H7 (cell line): ENCODE measurements around the gene UBAC1. TPM values are rescaled to one million over a fixed set of nuclear protein-coding genes. Genes with fewer than 3 reads are reported as not detected.
A peak's percentile ranks its signal among the peaks of the same experiment; 100 is the strongest.
"Not testable (repeated sequence)": the region's sequence is repeated elsewhere in the genome, so short reads cannot be mapped to it uniquely, and the experiment has no call there.

Experiments used
- DNase-seq: peaks from one replicate; pipeline ENCODE4 v3.0.0; 2012
- H3K27me3 ChIP-seq: 2 replicates; pipeline ENCODE4 v1.6.0; 2011; ENCODE audit warnings: mild to moderate bottlenecking, low read length; ENCODE audit not compliant: control insufficient read depth, insufficient read depth
- H3K36me3 ChIP-seq: replicated peaks from 2 replicates; pipeline ENCODE4 v1.5.1; 2011; ENCODE audit warnings: low read length; ENCODE audit not compliant: control insufficient read depth, insufficient read depth
- H3K4me3 ChIP-seq: 2 replicates; pipeline ENCODE4 v1.5.1; 2011; ENCODE audit warnings: low read depth, mild to moderate bottlenecking, control low read depth, low read length, moderate library complexity; ENCODE audit not compliant: insufficient read depth
- total RNA-seq: library from RNA; depleted of rRNA; stranded (reverse); fragments of >200 nt; shearing (Covaris generic); gene quantifications from 2 replicates; pipeline ENCODE4 v1.2.3, GENCODE V29; 2014

UBAC1 gene
- total RNA-seq, 1 experiment from 2014 or later, result 77.0 TPM

GRCh38 chr9:135976531-135976930 lies 15.4 kb upstream of the UBAC1 start:
- no peak for DNase-seq
- Histone ChIP-seq H3K4me3 (no peak overlapping the region), H3K27me3 (no peaks in the 10 kb centered on the region), H3K36me3 (no peaks in the 10 kb centered on the region)

DNA sequence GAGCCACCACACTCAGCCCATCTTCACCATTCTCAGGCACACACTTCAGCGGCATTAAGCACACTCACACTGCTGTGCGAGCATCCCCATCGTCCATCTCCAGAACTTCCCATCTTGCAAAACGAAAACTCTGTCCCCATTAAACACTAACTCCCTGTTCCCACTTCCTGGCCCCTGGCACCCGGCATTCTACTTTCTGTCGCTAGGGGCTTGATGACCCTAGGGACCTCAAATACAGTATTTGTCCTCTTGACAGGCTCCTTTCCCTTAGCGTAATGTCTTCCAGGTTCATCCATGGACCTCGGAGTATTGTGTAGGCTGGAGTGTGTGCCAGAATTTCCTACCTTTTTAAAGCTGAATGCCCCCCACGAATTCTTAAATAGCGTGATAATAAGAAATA lies 14.7 kb upstream of the UBAC1 start:
- Histone ChIP-seq H3K36me3 (no peaks in the 10 kb centered on the region), H3K4me3 (no peak overlapping the region), H3K27me3 (no peaks in the 10 kb centered on the region)
- DNase-seq, result peak; percentile 74

GRCh38 chr9:135974220-135974573 lies 13.0 kb upstream of the UBAC1 start:
- Histone ChIP-seq H3K4me3 (no peak overlapping the region), H3K36me3 (no peaks in the 10 kb centered on the region), H3K27me3 (no peaks in the 10 kb centered on the region)
- no peak for DNase-seq

DNA sequence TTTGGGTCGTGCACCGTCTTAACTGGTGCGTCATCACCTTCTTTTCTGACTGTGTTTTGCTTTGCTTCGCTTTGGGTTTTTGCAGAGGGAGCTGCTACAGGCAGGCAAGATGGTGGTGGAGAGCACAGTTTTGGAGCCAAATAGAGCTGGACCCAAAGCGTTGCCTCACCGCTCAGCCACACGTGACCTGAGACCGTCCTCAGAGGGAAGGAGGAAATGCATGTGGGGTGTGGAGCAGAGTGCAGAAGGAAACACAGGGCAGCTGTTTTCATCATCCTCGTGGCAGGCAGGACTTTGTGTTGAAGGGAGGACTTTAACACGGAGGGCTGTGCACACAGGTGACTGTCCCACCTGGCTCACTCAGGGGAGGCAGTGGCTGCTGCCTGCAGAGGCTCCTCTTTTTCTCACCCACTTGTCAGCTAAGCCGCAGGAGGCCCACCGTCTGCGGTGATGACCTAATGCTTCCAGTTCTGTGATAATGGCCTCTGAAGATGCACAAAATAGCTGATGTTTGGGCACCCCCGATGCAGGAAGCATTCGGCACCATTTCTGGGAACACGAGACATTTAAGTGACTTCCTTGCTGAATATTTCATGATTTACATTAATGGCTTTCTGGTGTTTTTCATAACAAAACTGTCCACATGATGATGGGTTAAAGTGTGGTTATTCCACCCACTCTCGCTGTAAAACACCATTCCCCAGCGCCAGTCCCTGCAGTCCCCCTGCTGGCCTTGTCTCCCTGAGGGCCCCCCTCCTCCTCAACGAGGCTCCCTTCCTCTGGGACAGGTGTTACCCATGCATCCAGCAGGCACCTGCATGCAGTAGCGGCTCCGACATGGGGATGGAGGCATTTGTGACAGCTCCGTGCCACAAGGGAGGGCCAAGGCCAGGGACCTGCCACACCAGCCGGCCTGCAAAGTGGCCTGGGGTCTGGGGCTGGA lies 12.4 kb upstream of the UBAC1 start:
- H3K27me3 ChIP-seq, result no peaks in the 10 kb centered on the region
- peak; percentile 64 for DNase-seq
- no peak overlapping the region for H3K4me3 ChIP-seq
- no peaks in the 10 kb centered on the region for H3K36me3 ChIP-seq

DNA sequence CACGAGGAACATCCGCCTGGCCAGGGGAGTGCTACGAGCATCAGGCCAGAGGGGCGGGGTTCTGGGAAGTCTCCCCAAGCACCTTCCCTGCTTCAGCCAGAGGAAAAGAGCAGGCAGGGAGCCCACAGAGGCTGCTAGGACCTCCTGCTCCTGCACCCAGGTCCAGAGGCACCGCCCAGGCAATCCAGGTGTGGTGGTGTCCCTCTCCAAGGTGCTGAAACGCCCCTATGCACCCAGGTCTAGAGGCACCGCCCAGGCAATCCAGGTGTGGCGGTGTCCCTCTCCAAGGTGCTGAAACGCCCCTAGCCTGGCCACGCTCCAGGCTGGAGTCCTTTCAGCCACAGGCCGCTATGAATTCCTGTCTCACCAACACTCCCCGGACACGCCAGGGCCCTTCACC lies 10.7 kb upstream of the UBAC1 start:
- no peak overlapping the region for H3K4me3 ChIP-seq
- H3K36me3 ChIP-seq, result no peaks in the 10 kb centered on the region
- peak; percentile 96 for DNase-seq
- H3K27me3 ChIP-seq, result no peaks in the 10 kb centered on the region

DNA sequence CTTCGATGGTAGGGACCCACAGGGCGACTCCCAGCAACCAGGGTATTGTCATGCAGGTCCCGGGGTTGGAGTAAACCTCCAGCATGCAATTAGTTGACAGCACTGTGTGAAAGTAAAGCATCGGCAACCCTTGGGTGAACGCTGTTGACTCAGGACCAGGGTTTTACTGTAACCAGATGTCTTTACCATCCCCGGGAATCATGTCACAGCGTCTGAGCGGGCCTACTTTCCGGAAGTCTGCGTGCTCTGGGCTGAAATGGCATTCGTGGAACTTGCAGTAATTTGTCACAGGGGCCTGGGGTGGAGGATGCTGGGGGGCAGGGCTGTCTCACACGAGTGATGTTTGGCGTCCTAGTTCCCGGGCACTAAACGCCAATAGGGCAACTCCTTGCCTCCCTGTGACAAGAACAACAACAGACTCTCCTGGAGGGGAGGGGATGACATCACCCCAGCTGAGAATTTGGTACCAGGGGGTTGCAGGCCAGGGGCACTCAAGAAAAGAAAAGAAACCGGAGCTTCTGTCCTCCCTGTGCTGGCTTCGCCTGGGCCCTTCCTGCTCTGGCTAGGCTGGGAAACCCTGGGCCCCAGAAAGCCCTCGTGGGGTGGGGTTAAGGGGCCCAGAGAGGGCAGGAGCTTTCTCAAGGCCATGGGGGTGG lies 10.1 kb upstream of the UBAC1 start:
- Histone ChIP-seq H3K27me3 (no peaks in the 10 kb centered on the region), H3K4me3 (no peak overlapping the region), H3K36me3 (no peaks in the 10 kb centered on the region)
- DNase-seq, result peak; percentile 51

- DNase-seq, result no peak
Observed at GRCh38 chr9:135970128-135970815, 9.1 kb upstream of the UBAC1 start.

DNA sequence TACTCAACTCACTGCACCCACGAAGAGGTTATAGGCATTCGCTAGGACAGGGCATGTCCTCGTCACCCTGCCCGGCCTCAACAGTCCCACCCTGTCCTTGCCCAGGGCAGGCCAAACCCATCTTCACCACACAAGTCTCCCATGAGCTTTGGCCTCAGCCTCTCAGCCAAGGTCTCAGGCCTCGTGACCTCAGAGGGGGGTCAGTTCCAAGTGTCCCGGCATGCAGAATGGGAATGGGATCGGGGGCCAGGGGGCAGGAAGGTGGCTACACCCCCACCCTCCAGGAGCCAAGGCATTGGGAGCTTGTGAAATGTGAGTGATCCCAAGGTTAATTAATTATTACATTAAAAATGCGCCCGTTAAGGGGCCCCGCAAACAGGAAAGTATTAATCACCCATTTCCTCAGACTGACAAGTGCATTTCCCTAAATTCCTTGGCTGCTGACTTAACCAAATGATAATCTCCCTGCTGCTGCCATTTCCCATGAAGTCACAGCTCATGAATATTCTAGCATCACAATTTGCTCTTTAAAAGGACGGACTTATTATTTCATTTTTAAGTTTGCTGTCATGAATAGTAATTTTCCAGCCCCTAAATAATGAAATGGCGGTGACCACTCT lies 8.0 kb upstream of the UBAC1 start:
- Histone ChIP-seq H3K36me3 (no peaks in the 10 kb centered on the region), H3K27me3 (no peaks in the 10 kb centered on the region), H3K4me3 (no peak overlapping the region)
- DNase-seq, result no peak

More at GRCh38 chr9:135970128-135970815, 9.1 kb upstream of the UBAC1 start:
- Histone ChIP-seq H3K27me3 (no peaks in the 10 kb centered on the region), H3K4me3 (no peak overlapping the region), H3K36me3 (no peaks in the 10 kb centered on the region)

- peak; percentile 54 for DNase-seq
- H3K27me3 ChIP-seq, result no peaks in the 10 kb centered on the region
- no peaks in the 10 kb centered on the region for H3K36me3 ChIP-seq
- no peak overlapping the region for H3K4me3 ChIP-seq
Observed at GRCh38 chr9:135968601-135969000, 7.4 kb upstream of the UBAC1 start.

DNA sequence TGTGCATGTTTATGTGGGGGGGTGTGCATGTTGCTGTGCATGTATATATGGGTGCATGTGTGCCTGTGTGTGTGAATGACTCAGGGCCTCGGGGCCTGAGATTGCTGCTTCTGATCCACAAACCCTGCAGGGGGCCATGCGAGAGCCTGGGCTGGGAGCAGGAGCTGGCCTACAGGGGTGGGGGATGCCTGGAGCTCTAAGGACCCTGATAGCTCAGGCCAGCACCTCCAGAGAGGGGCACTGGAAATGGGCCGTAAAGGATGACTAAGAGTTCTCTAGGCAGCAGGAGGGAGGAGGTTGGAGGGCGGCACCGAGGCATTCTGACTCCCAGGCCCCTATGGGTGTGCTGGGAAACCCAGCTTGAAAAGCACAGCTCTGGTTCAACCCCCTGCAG lies 6.9 kb upstream of the UBAC1 start:
- H3K36me3 ChIP-seq, result no peaks in the 10 kb centered on the region
- H3K27me3 ChIP-seq, result no peaks in the 10 kb centered on the region
- no peak overlapping the region for H3K4me3 ChIP-seq
- peak; percentile 59 for DNase-seq

- DNase-seq, result peak; percentile 57
- H3K36me3 ChIP-seq, H3K27me3 ChIP-seq, H3K4me3 ChIP-seq: not testable (repeated sequence)
Observed at GRCh38 chr9:135966916-135967260, 5.7 kb upstream of the UBAC1 start.

DNA sequence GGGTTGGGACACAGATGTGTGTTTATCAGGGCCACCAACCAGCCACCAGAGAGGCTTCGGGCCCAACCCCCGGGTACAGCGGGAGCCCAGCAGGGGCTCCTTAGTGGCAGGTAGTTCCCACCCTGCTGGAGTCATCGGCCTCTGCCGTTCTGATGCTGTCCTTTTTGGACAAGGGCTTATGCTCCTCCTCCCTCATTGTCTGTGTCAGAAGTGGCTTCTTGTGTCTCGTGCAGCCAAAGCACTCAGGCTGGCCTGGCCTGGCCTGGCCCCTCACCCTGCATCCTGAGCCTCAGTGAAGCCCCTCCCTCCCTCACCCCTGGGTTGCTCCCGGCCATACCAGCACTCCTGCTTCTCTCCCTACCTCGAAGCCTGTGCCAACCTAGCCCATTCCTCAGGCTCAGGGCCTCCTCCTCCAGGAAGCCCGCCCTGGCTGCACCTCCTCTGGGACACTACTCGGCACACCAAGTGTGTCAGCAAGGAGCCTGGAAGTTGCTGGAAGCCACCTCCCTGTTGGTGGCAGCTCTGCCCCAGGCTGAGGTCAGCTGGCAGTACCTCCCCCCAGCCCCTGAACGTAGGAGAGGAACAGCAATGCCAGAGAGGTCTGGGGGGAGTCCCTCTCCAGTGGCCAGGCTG lies 4.1 kb upstream of the UBAC1 start:
- DNase-seq, result no peak
- H3K27me3 ChIP-seq, result no peaks in the 10 kb centered on the region; the same call in 1 of the 2 replicates

GRCh38 chr9:135963938-135964337 lies 2.8 kb upstream of the UBAC1 start:
- DNase-seq, result no peak
- no peaks in the 10 kb centered on the region for H3K36me3 ChIP-seq
- H3K27me3 ChIP-seq, result no peaks in the 10 kb centered on the region; the same call in 1 of the 2 replicates
- H3K4me3 ChIP-seq, result no peak overlapping the region

More for the DNA sequence above, 4.1 kb upstream of the UBAC1 start:
- H3K36me3 ChIP-seq, result no peaks in the 10 kb centered on the region
- H3K4me3 ChIP-seq, result no peak overlapping the region

- H3K27me3 ChIP-seq, result no peaks in the 10 kb centered on the region; the same call in 1 of the 2 replicates
- H3K4me3 ChIP-seq, result no peak overlapping the region
- no peaks in the 10 kb centered on the region for H3K36me3 ChIP-seq
- DNase-seq, result no peak
Observed at GRCh38 chr9:135963338-135963737, 2.2 kb upstream of the UBAC1 start.
